ENCODE results near the gene SDK2. TPM values are rescaled to one million over a fixed set of nuclear protein-coding genes. Genes with fewer than 3 reads are reported as not detected.

Gene SDK2
- total and polyA plus RNA-seq, 9 of the 15 experiments (the other 6 are each of a cell fraction or from before 2014, with no cell fraction given) = 0.04 TPM; not detected in 8

- Histone ChIP-seq H3K36me3 (ENCODE audit: control insufficient read depth, insufficient read depth, low read length) (no peaks in the 10 kb centered on the region), H3K4me1 (replicated peaks in 1 of 2; ENCODE audit: control insufficient read depth in 2 of 2, insufficient read depth in 2 of 2, low read length in 2 of 2) (no peaks in the 10 kb centered on the region), H3K4me2 (ENCODE audit: insufficient read depth, low read length) (no peak overlapping the region), H4K20me1 (replicated peaks; ENCODE audit: control insufficient read depth, insufficient read depth, low read length) (no peaks in the 10 kb centered on the region), H3K27ac (ENCODE audit: extremely low read depth, low read depth, low read length) (no peak overlapping the region), H3K79me2 (ENCODE audit: control insufficient read depth, insufficient read depth, low read length) (no peaks in the 10 kb centered on the region), H3K4me3 (no peak overlapping the region), H3K9ac (ENCODE audit: insufficient read depth in 1 of 2, low read depth in 2 of 2, low read length in 2 of 2) (no peak overlapping the region), H3K27me3 (ENCODE audit: control insufficient read depth in 2 of 2, insufficient read depth in 2 of 2, low read length in 2 of 2) (peaks cover 11 to 67% of the 10 kb centered on the region in 2 experiments; a peak in 3 of 5 replicates), H2AFZ (ENCODE audit: low read depth, low read length) (no peak overlapping the region), H3K9me1 (ENCODE audit: control insufficient read depth, insufficient read depth, low read length) (no peaks in the 10 kb centered on the region), H3K9me3 (replicated peaks; ENCODE audit: control insufficient read depth, insufficient read depth, low read depth, low read length) (no peaks in the 10 kb centered on the region)
- no peak for FAIRE-seq
- TF ChIP-seq L3MBTL2 (IDR thresholded peaks at IDR 0.05) (no peak), ZNF561 (CRISPR knock-in tag; conservative IDR thresholded peaks at IDR 0.05) (no peak), ESRRA (IDR thresholded peaks at IDR 0.05; ENCODE audit: borderline replicate concordance, low read depth) (no peak), NFIC (IDR thresholded peaks at IDR 0.05) (peak; percentile 23), KDM5B (IDR thresholded peaks at IDR 0.05; ENCODE audit: insufficient replicate concordance, low read depth, low read length) (no peak)
- no TSS peak for BruUV-seq (replicated peaks)
- POLR2A ChIA-PET = no interaction called here
- CTCF ChIA-PET (ENCODE audit: low intra/inter-chr PET ratio) = no interaction called here
- WGBS (ENCODE audit: insufficient coverage, low coverage, missing lambda C conversion rate) = 2% methylated on average over 21 of the region's 22 CpGs
- no peak for DNase-seq (ENCODE audit: extremely low read depth in 1 of 4, low spot score in 3 of 4)
- intact Hi-C loops (cut with micrococcal nuclease) (no loop called here), in situ Hi-C loops (cut with MboI) (no loop called here)
- no peak for ATAC-seq
Measured at GRCh38 chr17:73492821-73493814, 151.1 kb downstream of the SDK2 start.

Data from K562 (cell line).